Body of pancreas (tissue), 4 donors: Measurements from ENCODE around the gene METTL6.

ENCODE experiments used
- POLR2A ChIP-seq, 3 donors: fragments of 450-650 bp; IDR thresholded peaks; one replicate each; pipeline ENCODE4 v1.6.1; 2016; ENCODE audit warnings: antibody characterized with exemption in 3 of 3, mild to moderate bottlenecking in 2 of 3
- TF ChIP-seq, protein P1 (sequence below), 7 experiments: fragments of 450-650 bp in 4 of 7; fragments of 200-600 bp in 3 of 7; sonication (generic) in 3 of 7; IDR thresholded peaks; one replicate each; pipeline ENCODE4 v1.5.1; 2016 to 2019; ENCODE audit warnings: antibody characterized with exemption in 7 of 7

DNA sequence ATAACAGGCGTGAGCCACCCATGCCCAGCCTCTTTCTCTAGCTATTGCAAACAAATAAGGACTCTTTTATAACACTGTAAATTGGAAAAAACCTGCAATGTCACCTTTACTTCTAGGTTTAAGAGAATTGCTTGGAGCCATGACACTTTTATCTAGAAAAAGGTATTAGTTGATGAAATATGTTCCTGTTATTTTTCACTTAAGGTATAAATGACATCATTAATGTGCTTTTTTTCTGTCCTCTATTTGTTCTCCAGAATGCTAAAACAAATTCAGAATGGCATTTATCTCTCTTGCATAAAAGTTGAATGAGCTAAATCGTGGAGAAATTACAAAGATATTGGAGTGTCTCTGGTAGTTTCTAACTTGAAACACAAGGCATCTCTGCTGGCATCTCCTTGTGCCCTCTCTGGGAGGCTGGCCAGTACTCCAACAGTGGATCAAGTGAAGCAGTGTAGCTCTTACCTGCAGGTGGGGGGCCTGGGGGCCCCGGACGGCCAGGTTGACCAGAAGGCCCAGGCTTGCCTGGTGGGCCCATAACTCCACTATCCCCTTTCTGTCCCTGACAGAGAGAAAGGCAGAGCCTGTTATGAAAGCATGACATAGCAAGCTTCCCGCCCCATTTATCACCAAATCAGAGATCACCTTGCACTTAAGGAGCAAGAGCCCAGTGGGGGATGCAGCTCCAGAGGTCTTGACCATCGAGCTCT, 38.7 kb upstream of the METTL6 start:
- no peak for TF ChIP-seq POLR2A (IDR thresholded peaks at IDR 0.05)
- TF ChIP-seq, protein P1, sequence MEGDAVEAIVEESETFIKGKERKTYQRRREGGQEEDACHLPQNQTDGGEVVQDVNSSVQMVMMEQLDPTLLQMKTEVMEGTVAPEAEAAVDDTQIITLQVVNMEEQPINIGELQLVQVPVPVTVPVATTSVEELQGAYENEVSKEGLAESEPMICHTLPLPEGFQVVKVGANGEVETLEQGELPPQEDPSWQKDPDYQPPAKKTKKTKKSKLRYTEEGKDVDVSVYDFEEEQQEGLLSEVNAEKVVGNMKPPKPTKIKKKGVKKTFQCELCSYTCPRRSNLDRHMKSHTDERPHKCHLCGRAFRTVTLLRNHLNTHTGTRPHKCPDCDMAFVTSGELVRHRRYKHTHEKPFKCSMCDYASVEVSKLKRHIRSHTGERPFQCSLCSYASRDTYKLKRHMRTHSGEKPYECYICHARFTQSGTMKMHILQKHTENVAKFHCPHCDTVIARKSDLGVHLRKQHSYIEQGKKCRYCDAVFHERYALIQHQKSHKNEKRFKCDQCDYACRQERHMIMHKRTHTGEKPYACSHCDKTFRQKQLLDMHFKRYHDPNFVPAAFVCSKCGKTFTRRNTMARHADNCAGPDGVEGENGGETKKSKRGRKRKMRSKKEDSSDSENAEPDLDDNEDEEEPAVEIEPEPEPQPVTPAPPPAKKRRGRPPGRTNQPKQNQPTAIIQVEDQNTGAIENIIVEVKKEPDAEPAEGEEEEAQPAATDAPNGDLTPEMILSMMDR (IDR thresholded peaks at IDR 0.05) = no peak
